A549 (cell line): ENCODE results near the gene DOCK1.

ENCODE experiments used
- HDAC2 ChIP-seq: fragments of 200-600 bp; sonication (generic); IDR thresholded peaks from 2 replicates; pipeline ENCODE4 v1.6.1; 2016
- POLR2AphosphoS2 ChIP-seq: conservative IDR thresholded peaks from 2 replicates; pipeline ENCODE4 v1.6.1; 2012; ENCODE audit warnings: low read length, improper control_type of control experiment, inconsistent platforms
- SMC3 ChIP-seq: fragments of >200 bp; sonication (Bioruptor Twin); formaldehyde crosslinking; IDR thresholded peaks from 3 replicates; pipeline ENCODE4 v1.6.1; 2018; ENCODE audit warnings: inconsistent platforms
- TF ChIP-seq, protein P1 (sequence below): fragments of >200 bp; sonication (Bioruptor Twin); formaldehyde crosslinking; IDR thresholded peaks from 3 replicates; pipeline ENCODE4 v1.5.1; 2016
- TF ChIP-seq, protein P2 (sequence below): fragments of >200 bp; sonication (Bioruptor Twin); formaldehyde crosslinking; IDR thresholded peaks from 2 replicates; pipeline ENCODE4 v1.6.1; 2016

DNA sequence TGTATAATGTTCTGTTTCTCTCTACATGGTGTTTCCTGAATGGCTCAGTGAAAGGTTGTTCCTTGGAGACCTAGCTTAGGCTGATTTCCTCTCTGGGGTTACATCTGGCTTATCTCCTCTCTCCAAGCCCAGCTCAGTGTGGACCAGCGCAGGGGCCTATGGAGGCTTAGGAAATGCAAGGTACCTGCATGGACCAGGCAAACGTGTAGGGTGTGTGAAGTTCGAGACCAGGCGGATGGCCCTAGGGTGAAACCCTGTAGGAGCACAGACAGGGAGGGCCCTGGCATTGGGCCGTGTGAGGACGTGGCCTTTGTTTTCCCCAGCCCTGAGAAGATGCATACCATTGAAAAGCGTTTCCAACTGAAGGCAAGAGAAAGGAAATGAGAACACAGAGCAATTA is 59.0 kb downstream of the DOCK1 start:
- TF ChIP-seq, protein P1, sequence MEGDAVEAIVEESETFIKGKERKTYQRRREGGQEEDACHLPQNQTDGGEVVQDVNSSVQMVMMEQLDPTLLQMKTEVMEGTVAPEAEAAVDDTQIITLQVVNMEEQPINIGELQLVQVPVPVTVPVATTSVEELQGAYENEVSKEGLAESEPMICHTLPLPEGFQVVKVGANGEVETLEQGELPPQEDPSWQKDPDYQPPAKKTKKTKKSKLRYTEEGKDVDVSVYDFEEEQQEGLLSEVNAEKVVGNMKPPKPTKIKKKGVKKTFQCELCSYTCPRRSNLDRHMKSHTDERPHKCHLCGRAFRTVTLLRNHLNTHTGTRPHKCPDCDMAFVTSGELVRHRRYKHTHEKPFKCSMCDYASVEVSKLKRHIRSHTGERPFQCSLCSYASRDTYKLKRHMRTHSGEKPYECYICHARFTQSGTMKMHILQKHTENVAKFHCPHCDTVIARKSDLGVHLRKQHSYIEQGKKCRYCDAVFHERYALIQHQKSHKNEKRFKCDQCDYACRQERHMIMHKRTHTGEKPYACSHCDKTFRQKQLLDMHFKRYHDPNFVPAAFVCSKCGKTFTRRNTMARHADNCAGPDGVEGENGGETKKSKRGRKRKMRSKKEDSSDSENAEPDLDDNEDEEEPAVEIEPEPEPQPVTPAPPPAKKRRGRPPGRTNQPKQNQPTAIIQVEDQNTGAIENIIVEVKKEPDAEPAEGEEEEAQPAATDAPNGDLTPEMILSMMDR: no peak
- no peak for TF ChIP-seq POLR2AphosphoS2
- TF ChIP-seq SMC3: no peak
- no peak for TF ChIP-seq HDAC2
- TF ChIP-seq, protein P2, sequence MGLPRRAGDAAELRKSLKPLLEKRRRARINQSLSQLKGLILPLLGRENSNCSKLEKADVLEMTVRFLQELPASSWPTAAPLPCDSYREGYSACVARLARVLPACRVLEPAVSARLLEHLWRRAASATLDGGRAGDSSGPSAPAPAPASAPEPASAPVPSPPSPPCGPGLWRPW: no peak
